GM19468 (cell line): ENCODE measurements around the gene FGF4.

ENCODE experiments used
- ATAC-seq: cut with Tn5 transposase; IDR thresholded peaks from one replicate; pipeline ENCODE4 v1.9.1; 2021; ENCODE audit warnings: mild to moderate bottlenecking, moderate library complexity, moderate number of reproducible peaks; ENCODE audit not compliant: unreplicated experiment; ENCODE audit errors: extremely low read depth

The FGF4 gene

DNA sequence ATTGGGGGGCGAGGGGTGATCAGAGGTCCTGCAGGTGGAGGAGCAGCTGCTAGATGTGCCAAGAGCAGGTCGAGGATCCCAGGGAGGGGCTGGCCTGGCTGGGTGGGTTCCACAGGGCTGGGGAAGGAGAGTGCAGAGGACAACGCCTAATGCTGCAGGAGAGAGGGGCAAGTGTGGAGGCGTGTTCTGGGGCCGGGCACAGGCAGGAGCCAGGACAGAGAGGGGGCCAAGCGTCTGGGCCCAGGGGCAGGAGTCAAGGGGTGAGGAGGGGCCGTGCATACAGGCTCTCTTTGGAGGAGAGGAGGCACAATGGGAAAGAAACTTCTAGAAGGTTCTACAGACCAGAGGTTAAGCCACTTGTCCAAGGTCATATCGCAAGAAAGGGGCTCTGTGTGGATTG is 44.6 kb downstream of the FGF4 start:
- ATAC-seq, result no peak

DNA sequence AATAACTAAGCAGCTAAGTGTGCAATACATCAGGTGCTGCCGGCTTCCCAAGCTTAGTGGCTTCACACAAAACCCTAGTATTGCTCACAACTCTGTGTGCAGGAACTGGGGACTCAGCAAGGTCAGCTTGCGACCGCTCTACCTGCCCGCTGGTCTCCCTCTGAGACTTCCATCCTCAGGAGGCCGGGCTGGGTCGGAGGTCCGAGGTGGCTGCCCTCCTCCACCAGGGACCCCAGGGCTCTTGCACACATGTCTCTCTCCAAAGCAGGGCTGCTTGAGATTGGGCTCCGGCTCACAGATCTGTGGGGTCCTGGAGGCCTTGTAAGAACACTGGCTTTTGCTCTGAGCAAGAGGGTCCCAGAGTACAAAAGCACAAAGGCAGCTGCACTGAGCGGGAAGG is 45.9 kb downstream of the FGF4 start:
- ATAC-seq, result no peak

- no peak for ATAC-seq
Measured at GRCh38 chr11:69727266-69727665, 47.9 kb downstream of the FGF4 start.

GRCh38 chr11:69726481-69726880 is 48.7 kb downstream of the FGF4 start:
- ATAC-seq, result no peak

DNA sequence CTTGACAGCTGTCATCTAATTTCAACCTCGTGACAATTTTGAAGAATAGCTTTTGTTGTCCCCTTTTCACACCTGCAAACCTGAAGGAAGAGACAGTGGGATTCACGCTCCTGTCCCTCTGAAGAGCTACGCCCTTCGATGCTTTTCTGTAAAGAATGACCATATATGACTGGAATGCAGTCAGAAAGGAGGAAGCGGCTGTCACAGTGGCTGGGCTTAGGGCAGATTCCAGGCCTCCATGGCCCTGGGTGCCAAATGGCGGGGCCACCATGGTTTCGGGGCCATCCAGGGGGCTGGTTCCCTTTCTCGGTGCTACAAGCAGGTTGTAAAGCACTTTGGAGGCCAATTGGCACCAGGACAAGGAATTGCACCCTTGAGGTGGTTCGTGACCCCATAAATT is 49.1 kb downstream of the FGF4 start:
- ATAC-seq, result no peak

- no peak for ATAC-seq
Measured at GRCh38 chr11:69721745-69722144, 53.4 kb downstream of the FGF4 start.

DNA sequence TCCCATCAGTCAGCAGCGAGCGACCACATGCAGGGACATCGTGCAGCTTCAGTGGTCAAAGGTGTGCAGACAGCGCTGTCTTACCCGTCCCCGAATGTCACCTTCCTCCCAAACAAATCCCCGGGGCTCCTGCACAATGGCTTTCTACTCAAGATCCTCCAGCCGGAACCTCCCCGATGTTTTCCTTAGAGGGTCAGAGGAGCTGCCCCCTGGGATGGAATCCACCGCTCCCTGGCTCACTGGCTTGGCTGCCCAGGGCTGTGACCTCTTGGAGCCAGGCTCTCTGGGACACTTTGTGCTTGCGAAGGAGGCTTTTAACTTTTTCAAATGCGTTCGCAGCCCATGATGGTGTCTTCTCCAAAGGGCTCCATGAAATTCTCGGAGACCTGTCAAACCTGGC is 54.0 kb downstream of the FGF4 start:
- no peak for ATAC-seq
